A549 (cell line): ENCODE measurements around the gene PAQR5.

Source experiments
- MAFK ChIP-seq: fragments of 450-650 bp; IDR thresholded peaks from 2 replicates; pipeline ENCODE4 v1.6.1; 2014; ENCODE audit not compliant: partially characterized antibody
- MAZ ChIP-seq: fragments of 150-350 bp; IDR thresholded peaks from 2 replicates; pipeline ENCODE4 v1.6.1; 2014; ENCODE audit warnings: antibody characterized with exemption, low read depth, low read length, borderline replicate concordance
- PHF8 ChIP-seq: fragments of 200-600 bp; sonication (generic); IDR thresholded peaks from 2 replicates; pipeline ENCODE4 v1.6.1; 2016; ENCODE audit warnings: low read depth, mild to moderate bottlenecking, antibody characterized with exemption, moderate library complexity, borderline replicate concordance
- POLR2A ChIP-seq: IDR thresholded peaks from 2 replicates; pipeline ENCODE4 v1.6.1; 2012; ENCODE audit warnings: mild to moderate bottlenecking, low read length
- RFX5 ChIP-seq: fragments of 450-650 bp; IDR thresholded peaks from 2 replicates; pipeline ENCODE4 v1.7.1; 2014; ENCODE audit warnings: antibody characterized with exemption, mild to moderate bottlenecking, moderate library complexity
- TF ChIP-seq, protein P1 (sequence below): fragments of >200 bp; sonication (Bioruptor Twin); formaldehyde crosslinking; IDR thresholded peaks from 3 replicates; pipeline ENCODE4 v1.5.1; 2016
- TF ChIP-seq, protein P2 (sequence below): fragments of 250-450 bp; sonication (Bioruptor Pico); IDR thresholded peaks from 2 replicates; pipeline ENCODE4 v1.5.0; 2021; ENCODE audit warnings: mild to moderate bottlenecking, moderate library complexity, borderline replicate concordance

DNA sequence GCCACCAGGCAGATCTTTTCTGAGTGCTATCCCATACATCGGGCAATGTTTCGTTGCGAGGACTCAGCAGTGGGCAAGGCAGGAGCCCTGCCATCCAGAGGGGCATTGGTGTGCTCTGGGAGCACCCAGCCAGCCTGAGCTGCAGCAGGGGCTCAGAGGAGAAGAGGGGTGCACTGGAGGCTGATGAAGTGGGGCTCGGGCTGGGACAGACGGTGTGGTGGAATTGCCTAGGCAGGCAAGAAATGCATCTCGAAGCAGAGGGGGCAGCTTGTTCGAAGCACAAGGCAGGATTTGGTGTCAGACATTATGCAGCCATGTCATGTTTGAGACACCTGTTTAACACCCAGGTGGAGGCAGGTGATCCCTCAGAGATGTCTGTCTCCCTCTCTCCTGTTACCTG is 19.3 kb downstream of the PAQR5 start:
- TF ChIP-seq, protein P1, sequence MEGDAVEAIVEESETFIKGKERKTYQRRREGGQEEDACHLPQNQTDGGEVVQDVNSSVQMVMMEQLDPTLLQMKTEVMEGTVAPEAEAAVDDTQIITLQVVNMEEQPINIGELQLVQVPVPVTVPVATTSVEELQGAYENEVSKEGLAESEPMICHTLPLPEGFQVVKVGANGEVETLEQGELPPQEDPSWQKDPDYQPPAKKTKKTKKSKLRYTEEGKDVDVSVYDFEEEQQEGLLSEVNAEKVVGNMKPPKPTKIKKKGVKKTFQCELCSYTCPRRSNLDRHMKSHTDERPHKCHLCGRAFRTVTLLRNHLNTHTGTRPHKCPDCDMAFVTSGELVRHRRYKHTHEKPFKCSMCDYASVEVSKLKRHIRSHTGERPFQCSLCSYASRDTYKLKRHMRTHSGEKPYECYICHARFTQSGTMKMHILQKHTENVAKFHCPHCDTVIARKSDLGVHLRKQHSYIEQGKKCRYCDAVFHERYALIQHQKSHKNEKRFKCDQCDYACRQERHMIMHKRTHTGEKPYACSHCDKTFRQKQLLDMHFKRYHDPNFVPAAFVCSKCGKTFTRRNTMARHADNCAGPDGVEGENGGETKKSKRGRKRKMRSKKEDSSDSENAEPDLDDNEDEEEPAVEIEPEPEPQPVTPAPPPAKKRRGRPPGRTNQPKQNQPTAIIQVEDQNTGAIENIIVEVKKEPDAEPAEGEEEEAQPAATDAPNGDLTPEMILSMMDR: no peak
- TF ChIP-seq POLR2A: no peak
- TF ChIP-seq, protein P2, sequence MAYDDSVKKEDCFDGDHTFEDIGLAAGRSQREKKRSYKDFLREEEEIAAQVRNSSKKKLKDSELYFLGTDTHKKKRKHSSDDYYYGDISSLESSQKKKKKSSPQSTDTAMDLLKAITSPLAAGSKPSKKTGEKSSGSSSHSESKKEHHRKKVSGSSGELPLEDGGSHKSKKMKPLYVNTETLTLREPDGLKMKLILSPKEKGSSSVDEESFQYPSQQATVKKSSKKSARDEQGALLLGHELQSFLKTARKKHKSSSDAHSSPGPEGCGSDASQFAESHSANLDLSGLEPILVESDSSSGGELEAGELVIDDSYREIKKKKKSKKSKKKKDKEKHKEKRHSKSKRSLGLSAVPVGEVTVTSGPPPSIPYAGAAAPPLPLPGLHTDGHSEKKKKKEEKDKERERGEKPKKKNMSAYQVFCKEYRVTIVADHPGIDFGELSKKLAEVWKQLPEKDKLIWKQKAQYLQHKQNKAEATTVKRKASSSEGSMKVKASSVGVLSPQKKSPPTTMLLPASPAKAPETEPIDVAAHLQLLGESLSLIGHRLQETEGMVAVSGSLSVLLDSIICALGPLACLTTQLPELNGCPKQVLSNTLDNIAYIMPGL (CRISPR knock-in tag): no peak
- TF ChIP-seq RFX5: no peak
- TF ChIP-seq MAFK: no peak
- no peak for TF ChIP-seq PHF8
- no peak for TF ChIP-seq MAZ
